OCI-M1 (cell line): ENCODE results near the gene CCDC17.
"Not testable (repeated sequence)": the region's sequence is repeated elsewhere in the genome, so short reads cannot be mapped to it uniquely, and the experiment has no call there.

Experiments used
- DNase-seq: peaks from one replicate; lab custom pipeline; 2025; lab: John Stamatoyannopoulos, UW

The CCDC17 gene

DNA sequence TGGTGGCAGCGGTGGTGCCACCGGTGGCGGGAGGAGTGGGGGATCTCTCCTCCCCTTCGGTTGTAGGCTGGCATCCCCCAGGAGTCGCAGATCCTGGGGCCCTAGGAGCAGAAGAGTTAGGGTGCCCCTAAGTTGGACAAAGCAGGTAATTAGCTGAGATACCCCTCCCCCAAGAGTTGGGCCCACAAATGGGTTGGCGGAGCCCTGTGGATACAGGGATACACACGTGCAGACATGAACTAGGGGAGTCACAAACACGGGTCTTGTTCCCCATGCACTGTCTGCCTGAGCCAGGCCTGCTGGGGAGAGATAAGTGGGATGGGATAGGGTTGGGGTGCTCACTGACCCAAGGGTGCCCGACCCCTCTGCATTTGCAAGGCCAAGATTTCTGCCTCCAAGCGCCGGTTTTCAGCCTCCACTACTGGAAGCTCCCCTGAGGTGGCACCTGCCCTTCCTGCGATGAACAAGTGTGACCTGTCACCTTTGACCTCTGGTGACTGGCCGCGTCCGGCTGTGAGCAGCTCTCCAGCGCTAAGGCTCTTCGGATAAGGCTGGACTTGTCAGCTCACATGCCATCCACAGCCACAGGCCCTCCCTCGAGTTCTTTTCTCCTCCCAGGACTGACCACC is 1.8 kb downstream of the CCDC17 start:
- no peak for DNase-seq

- DNase-seq, result no peak
Measured at GRCh38 chr1:45621501-45621836, 2.4 kb downstream of the CCDC17 start.

DNA sequence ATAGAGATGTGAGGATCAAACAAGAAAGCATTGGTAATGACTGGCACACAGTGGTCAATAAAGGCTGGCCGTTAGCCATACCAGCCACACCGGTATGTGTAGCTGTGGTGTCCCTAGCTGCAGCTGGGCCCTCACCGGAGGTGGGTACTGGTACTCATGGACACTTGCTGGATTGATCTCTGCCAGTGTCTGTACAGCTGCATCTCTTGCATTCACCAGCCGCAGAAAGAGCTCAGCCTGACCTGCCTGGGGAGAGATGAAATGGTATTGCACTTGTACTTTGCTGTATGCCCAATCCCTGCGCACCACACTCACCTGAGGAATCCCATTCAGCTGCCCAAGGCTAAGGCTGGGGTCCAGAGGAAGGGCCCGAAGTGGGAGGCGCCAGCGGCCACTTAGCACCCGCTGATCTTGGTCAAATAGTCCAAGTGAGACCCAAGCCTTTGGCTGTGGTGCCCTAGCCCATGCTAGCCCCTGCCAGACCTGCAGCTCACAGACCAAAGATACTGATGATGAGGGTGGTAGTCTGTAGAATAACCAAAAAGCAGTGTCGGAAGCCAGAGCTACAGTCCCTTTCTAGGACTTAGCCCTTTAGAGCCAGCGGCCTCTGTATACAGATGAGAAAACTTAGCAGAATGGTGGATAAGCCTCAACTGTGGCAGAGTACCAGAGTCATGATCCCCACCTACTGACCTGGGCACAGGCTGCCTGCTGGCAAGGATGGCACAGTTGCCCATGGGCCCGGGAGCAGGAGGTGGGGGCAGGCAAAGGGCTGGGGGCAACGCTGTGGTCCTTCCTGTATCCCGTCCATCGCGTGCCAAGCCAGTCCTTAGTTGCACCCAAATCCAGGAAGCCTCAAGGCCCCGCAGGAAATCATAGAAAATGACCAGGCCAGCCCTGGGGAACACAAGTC is 3.0 kb downstream of the CCDC17 start:
- no peak for DNase-seq

- no peak for DNase-seq
Measured at GRCh38 chr1:45619149-45619921, 4.5 kb downstream of the CCDC17 start.

- no peak for DNase-seq
Measured at GRCh38 chr1:45617618-45618017, 6.2 kb downstream of the CCDC17 start.

- DNase-seq, result no peak
Measured at GRCh38 chr1:45615885-45616284, 8.0 kb downstream of the CCDC17 start.

GRCh38 chr1:45612941-45613579 is 10.8 kb downstream of the CCDC17 start:
- no peak for DNase-seq

- DNase-seq, result no peak
Measured at GRCh38 chr1:45610589-45611226, 13.1 kb downstream of the CCDC17 start.

DNA sequence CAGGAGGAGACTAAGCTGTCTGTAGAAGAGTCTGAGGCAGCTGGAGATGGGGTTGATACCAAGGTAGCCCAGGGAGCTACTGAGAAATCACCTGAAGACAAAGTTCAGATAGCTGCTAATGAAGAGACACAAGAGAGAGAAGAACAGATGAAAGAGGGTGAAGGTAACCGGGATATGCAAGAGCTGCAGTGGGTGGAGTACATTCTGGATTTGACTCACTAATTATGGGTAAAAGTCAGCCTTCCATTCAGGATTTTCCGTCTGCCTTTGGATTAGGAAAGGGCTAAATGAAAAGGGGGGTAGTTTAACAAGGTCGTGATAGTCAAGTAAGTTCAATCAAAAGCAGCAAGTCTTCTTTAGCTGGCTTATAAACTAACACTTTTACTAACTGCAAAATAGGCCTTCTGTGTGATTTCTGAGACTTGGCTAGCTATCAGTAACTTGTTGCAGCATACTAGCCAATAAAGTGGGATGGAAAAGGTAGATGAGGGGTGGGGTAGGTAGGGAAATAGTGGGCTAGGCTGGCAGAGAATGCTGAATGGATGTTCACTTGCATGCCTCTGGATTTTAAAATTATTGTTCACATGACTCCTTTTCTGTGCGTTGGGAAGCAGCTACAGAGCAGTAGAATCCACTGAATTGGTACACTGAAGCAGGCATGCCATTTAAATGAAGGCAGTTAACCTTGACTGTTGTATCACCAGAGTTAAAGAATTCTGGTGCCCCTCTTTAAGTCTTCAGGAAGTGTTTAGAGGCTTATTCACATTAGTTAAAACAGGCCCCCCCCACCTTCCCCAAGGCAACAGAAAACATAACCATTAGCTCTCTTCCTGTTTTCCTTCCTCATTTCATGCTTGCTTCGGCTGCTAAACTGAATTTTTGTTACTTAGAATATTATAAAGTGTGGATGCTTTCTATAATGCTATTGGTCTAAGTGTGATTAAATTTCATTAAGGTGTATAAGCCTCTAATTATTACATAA is 15.4 kb downstream of the CCDC17 start:
- no peak for DNase-seq

DNA sequence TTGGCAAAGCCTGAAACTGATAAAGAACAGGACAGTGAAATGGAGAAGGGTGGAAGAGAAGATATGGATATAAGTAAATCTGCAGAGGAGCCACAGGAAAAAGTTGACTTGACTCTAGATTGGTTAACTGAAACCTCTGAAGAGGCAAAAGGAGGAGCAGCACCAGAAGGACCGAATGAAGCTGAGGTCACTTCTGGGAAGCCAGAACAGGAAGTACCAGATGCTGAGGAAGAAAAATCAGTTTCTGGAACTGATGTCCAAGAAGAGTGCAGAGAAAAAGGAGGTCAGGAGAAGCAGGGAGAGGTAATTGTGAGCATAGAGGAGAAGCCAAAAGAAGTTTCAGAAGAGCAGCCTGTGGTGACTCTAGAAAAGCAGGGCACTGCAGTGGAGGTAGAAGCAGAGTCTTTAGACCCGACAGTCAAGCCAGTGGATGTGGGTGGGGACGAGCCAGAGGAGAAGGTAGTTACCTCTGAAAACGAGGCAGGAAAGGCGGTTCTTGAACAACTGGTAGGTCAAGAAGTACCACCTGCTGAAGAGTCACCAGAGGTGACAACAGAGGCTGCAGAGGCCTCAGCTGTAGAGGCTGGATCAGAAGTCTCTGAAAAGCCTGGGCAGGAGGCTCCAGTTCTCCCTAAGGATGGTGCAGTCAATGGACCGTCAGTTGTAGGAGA is 16.3 kb downstream of the CCDC17 start:
- DNase-seq, result no peak

GRCh38 chr1:45604239-45604638 is 19.6 kb downstream of the CCDC17 start:
- no peak for DNase-seq

- not testable (repeated sequence) for DNase-seq
Measured at GRCh38 chr1:45596765-45597164, 27.1 kb downstream of the CCDC17 start.

DNA sequence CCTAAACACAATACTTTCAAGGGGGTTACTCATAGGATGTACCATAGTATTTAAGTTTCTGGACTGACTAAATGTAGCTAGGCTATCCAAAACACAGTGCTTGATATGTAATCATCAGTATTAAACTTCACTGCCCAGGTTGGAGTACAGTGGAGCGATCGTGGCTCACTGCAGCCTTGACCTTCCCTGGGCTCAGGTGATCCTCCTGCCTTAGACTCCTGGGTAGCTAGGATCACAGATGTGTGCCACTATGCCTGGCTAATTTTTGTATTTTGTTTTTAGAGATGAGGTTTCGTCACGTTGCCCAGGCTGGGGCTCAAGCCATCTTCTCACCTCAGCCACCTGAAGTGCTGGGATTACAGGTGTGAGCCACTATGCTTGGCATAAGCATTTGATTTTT is 29.4 kb downstream of the CCDC17 start:
- no peak for DNase-seq

- DNase-seq, result no peak
Measured at GRCh38 chr1:45589861-45590260, 34.0 kb downstream of the CCDC17 start.

DNA sequence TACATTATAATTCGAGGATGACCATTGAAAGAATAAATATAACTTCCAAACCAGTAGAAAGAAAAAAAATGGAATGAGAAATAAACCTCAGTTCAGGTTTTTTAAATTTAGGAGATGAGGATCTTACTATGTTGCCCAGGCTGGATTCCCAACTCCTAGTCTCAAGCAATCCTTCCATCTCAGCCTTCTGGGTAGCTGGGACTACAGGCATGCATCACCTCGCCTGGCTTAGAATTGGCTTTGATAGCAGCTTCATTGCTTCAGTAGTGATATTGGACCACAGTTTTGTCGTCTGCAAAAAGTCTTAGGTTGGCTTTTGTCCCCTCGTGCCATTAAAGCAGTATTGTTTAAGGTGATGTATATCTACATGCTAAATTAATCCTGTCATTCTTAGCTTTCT is 37.1 kb downstream of the CCDC17 start:
- no peak for DNase-seq

- no peak for DNase-seq
Measured at GRCh38 chr1:45585496-45586075, 38.3 kb downstream of the CCDC17 start.

- DNase-seq, result no peak
Measured at GRCh38 chr1:45585110-45585426, 38.8 kb downstream of the CCDC17 start.

GRCh38 chr1:45584351-45585109 is 39.3 kb downstream of the CCDC17 start:
- peak; percentile 95 for DNase-seq
